ENCODE results near the gene UBTF.

Gene UBTF, protein sequence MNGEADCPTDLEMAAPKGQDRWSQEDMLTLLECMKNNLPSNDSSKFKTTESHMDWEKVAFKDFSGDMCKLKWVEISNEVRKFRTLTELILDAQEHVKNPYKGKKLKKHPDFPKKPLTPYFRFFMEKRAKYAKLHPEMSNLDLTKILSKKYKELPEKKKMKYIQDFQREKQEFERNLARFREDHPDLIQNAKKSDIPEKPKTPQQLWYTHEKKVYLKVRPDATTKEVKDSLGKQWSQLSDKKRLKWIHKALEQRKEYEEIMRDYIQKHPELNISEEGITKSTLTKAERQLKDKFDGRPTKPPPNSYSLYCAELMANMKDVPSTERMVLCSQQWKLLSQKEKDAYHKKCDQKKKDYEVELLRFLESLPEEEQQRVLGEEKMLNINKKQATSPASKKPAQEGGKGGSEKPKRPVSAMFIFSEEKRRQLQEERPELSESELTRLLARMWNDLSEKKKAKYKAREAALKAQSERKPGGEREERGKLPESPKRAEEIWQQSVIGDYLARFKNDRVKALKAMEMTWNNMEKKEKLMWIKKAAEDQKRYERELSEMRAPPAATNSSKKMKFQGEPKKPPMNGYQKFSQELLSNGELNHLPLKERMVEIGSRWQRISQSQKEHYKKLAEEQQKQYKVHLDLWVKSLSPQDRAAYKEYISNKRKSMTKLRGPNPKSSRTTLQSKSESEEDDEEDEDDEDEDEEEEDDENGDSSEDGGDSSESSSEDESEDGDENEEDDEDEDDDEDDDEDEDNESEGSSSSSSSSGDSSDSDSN

DNA sequence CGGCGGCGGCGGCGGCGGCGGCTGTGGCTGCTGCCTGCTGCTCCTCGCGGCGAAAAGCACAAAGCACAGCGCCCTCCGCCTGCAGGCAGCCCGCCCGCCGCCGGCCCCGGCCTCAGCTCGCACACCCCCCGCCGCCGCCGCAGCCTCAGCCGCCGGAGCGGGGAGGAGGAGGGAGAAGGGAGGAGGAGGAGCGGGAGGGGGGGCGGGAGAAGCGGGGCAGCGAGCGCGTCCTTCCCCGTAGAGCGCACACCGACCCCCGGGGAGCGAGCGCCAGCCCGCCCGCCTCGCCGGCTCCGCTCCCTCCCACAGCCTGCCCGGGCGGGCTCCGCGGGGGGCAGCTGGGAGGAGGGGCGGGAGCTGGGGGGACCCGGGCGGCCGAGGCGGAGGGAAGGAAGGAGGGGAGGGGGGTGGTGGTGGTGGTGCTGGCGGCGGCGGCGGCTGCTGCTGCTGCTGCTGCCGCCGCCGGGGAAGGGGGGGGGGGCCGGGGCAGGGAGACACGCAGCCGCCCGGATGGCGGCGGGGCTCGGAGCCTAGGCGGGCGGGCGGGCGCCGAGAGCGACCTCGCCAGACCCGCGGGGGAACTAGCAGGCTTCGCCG is at the start of gene UBTF:
Gene UBTF, minus strand, starts transcription at position 60 of the 597 bp plus-strand sequence. CDS start 1,446 bp downstream, outside the sequence.
- no peak for FAIRE-seq

DNA sequence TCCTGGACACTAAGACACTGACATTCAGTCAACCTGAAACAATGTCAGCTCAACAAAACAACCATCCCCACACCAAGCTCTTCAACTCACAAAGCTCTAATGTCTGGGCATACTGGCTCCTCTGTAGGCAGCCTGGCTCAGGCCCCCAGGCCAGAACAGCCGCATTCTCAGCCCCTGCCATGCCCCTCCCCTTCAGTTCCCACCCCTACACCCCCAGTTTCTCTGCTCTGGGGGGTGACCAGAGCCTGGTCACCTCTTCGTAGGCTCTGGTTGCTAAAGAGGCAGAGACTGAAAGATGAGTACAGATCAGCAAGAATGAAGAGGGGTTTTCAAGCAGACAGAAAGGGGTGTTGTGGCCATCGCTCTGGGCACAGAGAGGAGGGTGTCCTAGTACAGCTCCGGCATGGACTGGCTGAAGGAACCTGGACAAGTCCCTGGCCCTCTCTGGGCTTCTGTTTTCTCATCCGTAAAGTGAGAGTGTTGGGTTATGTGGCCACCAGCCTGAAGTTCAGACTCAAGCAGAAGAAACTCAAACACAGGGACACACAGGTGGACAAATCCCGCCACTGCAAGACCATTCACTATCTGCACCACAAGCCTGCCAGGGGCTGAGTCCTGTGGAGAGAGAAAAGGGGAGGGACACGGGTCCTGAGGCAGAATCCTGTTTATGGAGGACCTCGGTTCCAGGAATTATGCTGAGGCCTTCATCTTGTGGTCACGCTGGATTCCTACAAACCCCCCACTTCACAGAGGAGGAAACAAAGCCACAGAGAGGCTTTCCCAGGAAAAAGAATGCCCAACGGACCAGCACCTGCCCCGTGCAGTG is 49.4 kb upstream of the UBTF start:
- no peak for FAIRE-seq

- no peak for FAIRE-seq
Observed at GRCh38 chr17:44267818-44268490, 48.5 kb upstream of the UBTF start, which contains the start of gene SLC4A1. TSS of gene SLC4A1 (minus strand) at chr17:44268135. CDS start at chr17:44262866, 5,269 bp downstream.

GRCh38 chr17:44267165-44267455 is 47.6 kb upstream of the UBTF start:
- no peak for FAIRE-seq

GRCh38 chr17:44266402-44267164 is 47.1 kb upstream of the UBTF start:
- FAIRE-seq = no peak

DNA sequence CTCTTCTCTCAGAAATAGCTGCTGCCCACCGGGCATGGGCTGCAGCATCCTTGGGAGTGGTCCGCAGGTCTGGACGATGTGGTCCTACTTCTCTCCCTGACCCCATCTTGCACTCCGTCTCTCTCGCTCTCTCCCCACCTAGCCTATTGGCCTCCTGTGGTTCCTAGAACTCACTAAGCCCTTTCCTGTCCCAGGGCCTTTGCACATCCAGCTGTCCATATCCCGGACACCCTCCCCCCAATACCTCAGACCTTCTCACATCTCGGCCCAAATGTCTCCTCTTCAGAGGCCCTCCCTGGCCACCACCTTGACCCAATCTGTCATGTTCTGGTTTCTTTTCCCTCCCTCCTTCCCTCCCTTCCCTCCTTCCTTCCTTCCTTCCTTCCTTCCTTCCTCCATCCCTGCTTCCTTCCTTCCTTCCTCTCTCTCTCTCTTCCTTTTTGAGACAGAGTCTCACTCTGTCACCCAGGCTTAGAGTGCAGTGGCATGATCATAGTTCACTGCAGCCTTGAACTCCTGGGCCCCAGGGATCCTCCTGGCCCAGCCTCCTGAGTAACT is 43.9 kb upstream of the UBTF start:
- FAIRE-seq = no peak

DNA sequence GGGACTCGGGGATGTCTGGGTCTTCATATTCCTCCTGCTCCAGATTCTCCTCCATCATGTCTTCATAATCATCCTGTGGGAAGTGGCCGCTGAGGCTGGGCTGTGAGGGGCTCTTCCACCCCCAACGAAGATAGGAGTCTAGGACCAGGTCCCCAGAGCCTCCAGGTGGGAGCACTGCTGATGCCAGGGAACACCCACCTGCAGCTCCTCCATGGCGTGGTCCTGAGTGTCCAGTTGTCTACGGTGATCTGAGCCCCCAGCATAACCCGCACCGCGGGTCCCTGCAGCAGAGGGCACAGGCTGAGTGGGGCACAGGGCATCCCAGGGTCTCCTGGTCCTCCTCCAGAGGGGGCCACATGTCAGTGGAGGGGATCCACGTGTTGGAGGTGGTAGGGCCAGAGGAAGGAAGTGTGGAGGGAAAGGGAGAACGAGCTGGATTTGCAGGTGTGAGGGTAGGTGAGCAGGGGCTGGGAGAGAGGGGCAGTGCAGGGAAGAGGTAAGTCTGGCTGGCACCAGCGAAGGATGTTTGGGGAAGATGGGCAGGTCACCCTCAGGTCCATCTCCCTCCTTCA is 43.3 kb upstream of the UBTF start:
- FAIRE-seq = no peak

DNA sequence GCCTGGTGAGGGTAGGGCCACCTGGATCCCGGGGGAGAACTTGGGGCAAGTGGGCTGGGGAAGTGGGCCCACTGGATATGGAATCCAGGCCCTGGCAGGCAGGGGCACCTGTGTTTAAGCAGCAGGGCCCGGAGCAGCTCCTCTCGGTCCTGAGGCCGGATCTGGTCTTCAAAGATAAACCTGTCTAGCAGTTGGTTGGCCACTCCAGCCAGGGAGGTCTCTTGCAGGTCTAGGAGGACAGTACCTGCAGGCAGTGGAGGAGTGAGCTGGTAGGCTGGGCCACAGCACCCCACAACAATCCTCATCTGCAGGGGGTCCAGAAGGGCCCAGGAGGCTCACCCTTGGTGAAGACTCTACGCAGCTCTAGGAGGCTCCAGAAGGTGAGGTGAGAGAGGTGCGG is 40.8 kb upstream of the UBTF start:
- FAIRE-seq = no peak

DNA sequence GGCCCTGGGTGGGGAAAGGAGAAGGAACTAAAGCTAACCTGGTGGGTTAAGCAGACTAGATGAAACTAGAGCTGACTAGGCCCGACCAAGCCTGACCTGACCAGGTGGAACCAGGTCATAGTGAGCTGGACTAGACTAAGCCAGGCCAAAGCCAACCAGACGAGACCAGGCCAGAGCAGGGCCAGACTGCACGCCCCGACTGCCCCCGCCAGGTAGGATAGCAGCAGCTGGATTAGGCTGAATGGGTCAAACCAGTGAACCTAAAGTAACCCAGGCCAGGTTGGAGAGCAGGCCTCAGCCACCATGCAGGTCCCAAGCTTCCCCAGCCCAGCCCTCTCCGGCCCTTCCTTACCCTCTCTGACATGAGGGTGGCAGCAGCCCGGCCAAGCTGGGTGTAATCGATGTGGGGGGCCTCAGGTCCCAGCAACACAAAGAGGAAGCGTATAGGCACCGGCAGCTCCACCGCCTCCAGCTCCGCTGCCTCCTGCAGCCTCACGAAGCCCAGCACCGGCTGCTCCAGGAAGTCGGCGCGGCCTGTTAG is 39.4 kb upstream of the UBTF start:
- FAIRE-seq = no peak

GRCh38 chr17:44257815-44258760 is 38.6 kb upstream of the UBTF start:
- no peak for FAIRE-seq

GRCh38 chr17:44256671-44257070 is 37.2 kb upstream of the UBTF start:
- FAIRE-seq = no peak

DNA sequence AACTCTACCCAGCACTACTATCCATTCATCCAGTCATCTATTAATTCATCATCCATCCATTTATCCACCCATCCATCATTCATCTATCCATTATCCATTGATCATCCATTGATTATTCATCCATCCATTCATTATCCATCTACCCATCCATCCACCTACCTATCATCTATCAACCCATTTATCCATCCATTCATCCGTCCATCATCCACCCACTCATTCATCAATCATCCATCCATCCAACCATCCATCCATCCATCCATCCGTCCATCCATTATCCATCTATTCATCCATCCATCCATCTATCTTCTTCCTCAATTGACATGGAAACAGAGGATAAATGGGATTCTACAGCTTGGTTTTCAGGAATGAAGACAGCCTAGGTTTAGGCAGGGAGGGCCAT is 36.4 kb upstream of the UBTF start:
- no peak for FAIRE-seq

- no peak for FAIRE-seq
Observed at GRCh38 chr17:44254361-44255095, 35.1 kb upstream of the UBTF start.

- FAIRE-seq = no peak
Observed at GRCh38 chr17:44253006-44253405, 33.5 kb upstream of the UBTF start.

DNA sequence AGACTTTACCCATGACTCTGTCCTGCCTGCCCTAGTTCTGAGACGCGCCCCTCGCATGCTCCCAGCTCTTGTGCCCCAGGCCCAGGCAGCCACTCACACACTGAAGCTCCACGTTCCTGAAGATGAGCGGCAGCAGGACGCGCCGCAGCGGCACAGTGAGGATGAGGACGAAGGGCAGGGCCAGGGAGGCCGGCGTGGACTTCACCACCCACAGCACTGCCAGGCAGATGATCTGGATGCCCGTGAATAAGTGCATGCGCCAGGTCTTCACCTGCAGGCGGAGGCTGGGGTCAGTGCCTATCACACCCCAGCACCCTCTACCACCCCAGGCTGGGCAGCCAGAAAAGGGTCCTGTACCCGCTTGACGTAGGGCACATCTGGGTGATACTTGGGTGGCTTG is 31.6 kb upstream of the UBTF start:
- no peak for FAIRE-seq

- FAIRE-seq = no peak
Observed at GRCh38 chr17:44249501-44250246, 30.2 kb upstream of the UBTF start.

GRCh38 chr17:44247876-44248736 is 28.6 kb upstream of the UBTF start:
- no peak for FAIRE-seq

Data from A204.1 (cell line).